Effector CD8-positive, alpha-beta T cell (primary cell): ENCODE results near the gene ADH5.
"Not testable (repeated sequence)": the region's sequence is repeated elsewhere in the genome, so short reads cannot be mapped to it uniquely, and the experiment has no call there.

Experiments
- DNase-seq: peaks from one replicate; lab custom pipeline; 2025; lab: John Stamatoyannopoulos, UW
- total RNA-seq, 4 experiments: gene quantifications; one replicate each; lab custom pipeline; 2026; lab: John Stamatoyannopoulos, UW

Gene ADH5
- 77.8 to 119 (median 90.4) reads per million in 4 experiments for total RNA-seq

DNA sequence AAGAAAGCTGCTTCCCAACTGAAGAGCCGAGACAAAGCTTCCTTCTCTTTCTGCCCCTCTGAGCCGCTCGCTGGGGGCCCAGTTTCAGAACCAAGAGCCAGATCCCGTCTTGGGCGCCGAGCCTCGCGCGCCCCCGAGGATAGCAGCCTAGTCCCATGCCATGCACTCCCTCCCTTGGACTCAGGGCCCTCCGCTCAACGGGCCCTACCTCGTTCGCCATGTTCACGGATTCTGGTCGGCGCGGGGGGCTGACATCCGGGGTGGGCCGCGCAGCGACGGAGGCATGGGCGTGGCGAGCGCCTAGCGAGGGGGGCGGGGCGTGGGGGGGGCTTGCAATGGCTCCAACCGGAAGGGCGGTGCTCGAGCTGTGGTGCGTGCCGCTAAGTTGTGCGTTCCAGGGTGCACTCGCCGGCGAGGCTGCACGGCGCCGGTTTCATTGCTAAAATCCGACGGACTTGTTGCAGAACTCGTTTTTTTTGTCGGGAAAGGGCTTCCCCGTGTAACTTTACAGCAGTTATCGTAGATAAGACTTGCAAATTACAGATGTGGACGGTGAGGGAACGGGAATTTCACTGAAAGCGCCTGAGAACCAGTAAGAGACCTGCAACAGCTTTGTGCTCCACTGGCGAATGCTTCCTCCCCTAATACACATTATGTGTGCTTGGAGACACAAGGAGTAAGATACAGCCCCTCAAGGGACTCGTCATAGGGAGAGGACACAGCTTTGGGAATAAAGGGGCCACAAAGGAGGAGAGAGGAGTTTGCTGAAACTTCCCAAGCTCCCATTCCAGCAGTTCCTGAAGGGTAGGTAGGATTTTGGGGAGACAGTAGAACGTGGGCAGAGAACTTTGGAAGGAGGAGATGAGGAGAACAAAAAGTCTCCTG, at the start of gene ADH5:
Gene ADH5 (minus strand): TSS at position 308 of the 885 bp plus-strand sequence. CDS start 88 bp downstream, at position 220.
- peak; percentile 85 for DNase-seq

DNA sequence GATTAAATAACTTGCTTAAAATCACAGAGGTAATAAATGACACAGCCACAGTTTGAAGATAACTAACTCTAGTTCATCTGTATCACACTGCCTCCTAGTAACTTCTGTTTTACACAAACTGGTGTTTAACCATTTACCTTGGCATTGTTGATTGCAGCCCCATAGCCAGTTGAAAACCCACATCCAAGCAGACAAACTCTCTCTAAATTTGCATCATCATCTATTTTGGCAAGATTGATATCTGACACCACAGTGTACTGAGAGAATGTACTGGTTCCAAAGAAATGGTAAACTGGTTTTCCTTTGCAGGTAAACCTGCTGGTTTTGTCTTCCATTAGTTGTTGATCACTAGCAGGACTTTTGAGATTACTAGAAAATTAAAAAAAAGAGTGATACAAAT, 47.7 kb upstream of the ADH5 start:
- no peak for DNase-seq

DNA sequence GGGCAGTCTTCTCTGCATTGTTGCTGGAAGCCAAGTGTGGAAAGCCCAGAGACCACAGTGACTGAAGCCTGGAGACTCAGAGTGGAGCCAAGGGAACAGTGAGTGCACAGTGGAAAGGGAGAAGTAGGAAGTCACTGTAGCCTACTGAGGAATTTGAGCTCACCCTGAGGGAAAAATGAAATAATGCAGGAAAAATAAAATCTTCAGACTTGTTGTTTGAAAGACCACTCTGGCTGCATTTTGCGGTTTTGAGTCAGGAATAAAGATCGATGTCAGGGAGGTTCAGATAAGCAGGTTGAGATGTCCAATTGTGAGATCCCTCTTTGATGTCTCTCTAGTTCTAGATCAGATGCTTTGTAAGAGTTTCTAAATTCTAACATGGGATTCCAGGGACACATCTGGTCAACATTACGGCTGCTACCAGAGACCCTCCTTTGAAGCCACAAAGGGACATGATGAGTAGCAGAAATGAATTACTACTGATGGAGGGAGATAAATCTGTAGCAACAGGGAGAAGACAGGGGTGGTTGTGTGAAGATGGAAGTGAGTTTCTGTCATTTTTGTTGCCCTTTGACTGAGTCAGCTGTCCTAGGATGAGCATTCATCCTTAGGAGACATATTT, 47.1 kb upstream of the ADH5 start:
- DNase-seq, result no peak

DNA sequence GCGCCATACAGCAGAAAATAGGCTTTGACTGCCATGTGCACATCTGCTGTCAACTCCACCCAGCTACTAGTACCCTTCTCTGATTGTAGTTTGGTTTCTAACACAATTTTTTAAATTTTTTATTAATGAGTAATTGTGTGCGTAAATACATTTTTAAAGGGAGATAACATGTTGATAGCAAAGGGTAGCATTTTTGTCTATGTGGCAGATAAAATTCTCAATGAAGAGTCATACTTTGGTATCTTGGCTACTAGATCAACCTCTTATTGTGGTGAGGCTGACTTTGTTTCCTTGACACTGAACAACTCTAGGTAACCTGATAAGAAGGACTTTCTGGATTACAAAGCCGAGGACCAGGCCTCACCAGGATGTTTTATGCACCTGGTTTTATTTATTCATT, 46.0 kb upstream of the ADH5 start:
- no peak for DNase-seq

DNA sequence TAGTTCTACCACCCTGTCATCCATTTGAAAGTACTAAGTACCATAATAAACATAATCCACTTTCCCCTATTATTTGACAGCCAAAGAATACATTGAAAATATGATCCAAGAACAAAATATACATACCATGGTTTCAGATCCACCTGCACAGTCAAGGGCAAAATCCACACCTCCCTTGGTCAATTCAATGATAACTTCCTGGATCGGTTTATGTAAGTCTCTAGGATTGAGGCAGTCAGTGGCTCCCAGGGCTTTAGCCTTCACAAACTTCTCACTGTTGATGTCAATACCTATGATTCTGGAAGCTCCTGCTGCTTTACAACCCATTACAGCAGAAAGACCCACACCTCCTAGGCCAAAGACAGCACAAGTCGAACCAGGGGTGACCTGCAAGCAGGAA, 42.8 kb upstream of the ADH5 start:
- no peak for DNase-seq

DNA sequence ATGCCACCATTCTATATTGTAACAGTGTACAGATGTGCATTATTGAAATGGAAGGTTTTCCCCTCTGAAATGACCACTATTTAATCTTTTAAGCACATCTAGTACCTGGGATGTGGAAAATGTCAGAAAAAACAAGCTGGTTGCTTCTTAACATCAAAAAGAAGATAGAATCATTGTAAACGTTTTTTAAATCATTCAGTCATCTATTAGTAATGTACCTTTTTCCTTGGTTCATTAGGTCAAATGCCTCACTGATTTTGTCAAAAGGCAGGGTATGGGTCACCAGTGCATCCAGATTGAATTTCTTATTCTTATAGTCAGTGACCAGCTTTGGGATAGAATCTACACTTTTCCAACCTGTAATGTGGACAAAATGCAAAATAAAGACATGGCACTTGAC, 37.8 kb upstream of the ADH5 start:
- no peak for DNase-seq

DNA sequence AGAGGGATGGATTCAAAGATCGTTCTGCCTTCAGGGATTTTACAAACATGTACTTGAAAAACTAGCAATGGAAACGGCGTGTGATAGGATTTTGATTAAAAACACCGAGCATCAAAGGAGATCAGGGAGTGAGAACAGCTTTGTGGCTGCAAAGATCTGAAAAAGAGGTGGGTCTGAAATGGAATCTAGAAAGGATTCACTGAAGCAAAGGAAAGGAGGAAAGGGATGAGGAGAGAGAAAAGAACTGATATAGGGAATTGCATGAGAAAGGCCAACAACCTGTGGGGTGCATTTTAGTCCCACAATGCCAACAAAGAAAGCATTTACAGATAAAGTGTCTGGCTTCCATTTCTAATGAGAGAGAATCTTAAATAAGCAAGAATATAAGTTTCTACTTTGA, 32.4 kb upstream of the ADH5 start:
- no peak for DNase-seq

DNA sequence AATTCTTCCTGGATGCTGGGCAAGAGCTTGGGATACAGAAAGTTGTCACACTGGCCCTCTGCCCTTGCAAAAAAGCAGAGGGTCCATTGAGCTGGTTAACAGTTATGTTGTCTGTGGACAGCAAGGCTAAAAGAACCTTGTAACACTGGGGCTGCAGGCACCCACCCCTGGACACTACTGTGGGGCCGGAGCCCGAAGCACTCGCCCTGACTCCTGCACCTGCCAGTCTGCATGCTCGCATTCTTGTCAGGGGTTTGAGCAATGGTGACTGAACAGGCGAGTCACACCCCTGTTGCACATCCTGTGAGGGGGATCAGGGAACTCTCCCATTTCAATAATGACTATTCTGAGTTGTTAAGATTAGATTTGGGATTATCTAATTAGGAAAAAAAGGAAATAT, 31.9 kb upstream of the ADH5 start:
- DNase-seq, result no peak

DNA sequence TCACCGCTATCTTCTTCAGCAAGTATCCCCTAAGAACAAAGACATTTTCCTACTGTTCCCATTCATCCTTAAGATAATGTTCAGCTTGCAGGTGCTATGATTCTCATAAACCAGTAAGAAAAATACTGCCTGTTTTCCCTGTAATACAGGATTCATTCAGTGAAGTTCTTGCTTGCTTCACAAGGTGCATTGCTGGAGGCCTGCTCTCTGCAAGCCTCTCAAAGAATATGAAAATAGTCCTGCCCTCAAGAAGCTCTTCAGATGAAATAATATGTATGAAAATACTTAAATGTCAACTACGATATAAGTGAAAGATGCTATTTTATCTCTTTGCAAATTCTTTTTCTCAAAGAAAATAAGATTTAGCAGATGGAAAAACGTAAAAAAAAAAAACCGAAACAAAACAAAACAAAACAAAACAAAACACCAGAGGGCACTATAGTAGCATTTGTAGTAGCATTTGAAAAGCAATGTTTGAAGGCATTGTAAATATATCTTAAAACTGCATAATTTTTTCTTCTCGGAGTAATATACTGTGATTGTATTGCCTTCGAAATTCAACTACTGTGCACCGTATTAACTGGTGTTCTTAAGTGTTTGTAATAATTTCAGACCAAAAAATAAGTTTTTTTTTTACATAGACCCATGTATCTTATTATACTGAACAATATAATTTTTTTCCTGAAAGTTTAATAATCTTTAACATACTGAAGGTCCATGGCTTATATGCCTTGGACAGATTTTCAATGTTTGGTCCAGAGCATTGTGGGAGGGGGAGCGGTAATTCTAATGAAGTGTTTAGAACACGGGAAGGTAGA, 29.5 kb upstream of the ADH5 start:
- DNase-seq, result no peak

DNA sequence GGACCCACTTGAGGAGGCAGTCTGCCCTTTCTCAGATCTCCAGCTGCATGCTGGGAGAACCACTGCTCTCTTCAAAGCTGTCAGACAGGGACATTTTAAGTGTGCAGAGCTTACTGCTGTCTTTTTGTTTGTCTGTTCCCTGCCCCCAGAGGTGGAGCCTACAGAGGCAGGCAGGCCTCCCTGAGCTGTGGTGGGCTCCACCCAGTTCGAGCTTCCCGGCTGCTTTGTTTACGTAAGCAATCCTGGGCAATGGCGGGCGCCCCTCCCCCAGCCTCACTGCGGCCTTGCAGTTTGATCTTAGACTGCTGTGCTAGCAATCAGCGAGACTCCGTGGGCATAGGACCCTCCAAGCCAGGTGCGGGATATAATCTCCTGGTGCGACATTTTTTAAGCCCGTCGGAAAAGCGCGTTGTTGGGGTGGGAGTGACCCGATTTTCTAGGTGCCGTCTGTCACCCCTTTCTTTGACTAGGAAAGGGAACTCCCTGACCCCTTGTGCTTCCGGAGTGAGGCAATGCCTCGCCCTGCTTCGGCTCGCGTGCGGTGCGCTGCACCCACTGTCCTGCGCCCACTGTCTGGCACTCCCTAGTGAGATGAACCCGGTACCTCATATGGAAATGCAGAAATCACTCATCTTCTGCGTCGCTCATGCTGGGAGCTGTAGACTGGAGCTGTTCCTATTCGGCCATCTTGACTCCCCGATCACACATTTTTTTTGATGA, 28.7 kb upstream of the ADH5 start:
- not testable (repeated sequence) for DNase-seq

DNA sequence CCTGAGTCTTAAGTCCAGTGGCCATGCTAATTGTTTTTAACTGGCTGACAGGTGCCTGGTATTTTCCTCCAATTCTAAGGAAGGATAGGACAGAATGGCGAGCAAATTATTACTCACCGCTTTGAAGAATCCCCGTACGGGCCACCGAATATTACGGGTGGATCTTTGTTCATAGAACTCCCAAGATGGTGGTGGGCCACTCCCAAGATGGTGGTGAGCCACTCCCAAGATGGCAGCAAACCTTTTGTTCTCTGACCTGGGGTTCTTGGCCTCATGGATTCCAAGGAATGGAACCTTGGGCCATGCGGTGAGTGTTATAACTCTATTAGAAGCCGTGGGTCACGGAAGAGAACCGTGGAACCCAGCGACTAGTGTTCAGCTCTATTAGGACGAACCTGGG, 20.7 kb upstream of the ADH5 start:
- not testable (repeated sequence) for DNase-seq

DNA sequence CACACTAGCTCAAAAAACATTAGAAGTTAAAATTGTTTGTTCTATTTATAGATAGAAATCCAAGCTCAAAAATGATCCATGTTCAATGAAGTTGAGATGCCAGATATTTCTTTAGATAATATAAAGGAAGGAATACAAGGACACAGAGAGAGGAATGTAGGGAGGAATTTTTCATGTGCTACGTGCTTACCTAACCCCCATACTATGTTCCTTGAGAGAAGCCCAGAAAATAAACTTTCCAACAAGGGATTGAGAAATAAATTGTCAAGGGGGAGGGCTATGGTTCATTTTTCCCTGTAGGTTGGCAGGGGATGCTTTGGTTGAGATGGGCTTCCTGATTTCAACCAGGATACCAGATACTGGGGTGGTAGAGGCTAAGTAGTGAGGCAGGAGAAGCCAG, 15.6 kb upstream of the ADH5 start:
- DNase-seq, result no peak

DNA sequence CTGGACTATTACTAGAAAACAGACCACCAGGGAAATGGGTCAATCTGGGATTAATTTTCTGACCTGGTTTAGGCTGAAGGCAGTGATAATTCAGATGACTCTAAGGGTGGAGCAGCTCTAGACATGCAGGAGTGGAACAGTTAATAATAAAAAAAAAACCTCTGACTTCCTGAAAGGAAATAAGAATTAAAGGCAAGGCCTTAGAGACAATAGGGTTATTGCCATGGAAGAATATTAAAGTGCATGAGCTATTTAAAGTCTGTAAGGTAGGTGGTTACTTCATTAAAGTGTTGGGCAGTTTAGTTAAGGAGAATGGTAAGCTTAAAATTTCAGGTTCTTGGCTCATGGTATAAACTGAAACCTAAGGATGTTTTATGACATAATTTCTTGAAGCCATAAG, 14.6 kb upstream of the ADH5 start:
- DNase-seq, result no peak

DNA sequence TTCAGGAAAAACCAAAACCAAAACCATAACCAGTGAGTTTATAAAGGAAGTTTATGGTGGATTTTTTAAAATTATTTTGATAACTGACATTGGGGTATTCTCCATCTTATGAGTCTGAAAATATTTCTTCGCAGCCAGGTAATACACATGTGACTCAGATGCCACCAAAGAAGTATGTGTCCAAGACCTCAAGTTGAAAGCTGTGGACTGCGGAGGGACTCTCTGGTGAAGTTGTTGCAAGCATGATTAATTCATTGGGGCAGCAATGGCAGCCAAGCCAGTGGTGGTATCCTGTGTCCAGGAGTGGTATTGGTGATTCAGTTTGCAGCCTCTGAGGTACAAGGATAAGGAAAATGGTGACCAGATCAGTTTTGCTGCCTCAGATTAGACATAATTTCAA, 14.0 kb upstream of the ADH5 start:
- no peak for DNase-seq

DNA sequence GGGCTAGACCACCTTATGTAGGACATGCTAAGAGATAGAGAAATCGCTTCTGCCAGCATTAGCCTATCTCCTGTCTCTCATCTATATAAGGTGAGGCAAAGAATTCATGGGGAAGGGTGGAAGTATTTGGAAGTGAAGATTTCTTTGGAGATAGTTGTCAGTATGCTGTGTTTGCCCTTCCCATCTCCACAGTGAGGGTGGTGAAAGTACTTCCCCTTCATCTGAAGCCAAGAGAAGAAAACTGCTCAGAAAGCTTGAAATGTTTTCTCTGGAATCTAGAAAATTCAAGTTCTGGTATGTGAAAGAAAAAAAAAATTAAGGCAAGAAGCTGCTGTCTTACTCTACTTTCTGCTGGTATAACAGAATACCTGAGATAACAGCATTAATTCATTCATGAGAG, 12.3 kb upstream of the ADH5 start:
- no peak for DNase-seq

DNA sequence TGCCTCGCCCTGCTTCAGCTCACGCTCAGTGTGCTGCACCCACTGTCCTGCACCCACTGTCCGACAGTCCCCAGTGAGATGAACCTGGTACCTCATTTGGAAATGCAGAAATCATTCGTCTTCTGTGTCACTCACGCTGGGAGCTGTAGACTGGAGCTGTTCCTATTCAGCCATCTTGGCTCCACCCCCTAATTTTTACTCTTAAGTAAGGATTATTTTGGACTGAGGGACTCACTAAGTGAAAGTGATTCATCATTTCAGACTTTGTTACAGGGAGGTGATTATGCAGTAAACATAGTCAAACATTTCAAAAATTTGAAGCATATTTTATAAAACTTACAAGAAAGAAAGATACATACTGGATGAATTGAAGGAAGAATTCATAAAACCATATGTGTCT, 11.2 kb upstream of the ADH5 start:
- DNase-seq, result not testable (repeated sequence)

DNA sequence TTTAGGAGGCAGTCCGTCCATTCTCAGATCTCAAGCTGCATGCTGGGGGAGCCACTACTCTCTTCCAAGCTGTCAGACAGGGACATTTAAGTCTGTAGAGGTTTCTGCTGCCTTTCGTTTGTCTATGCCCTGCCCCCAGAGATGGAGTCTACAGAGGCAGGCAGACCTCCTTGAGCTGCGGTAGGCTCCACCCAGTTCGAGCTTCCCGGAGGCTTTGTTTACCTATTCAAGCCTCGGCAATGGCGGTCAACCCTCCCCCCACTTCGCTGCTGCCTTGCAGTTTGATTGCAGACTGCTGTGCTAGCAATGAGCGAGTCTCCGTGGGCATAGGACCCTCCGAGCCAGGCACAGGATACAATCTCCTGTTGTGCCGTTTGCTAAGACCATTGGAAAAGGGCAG, 10.7 kb upstream of the ADH5 start:
- no peak for DNase-seq

DNA sequence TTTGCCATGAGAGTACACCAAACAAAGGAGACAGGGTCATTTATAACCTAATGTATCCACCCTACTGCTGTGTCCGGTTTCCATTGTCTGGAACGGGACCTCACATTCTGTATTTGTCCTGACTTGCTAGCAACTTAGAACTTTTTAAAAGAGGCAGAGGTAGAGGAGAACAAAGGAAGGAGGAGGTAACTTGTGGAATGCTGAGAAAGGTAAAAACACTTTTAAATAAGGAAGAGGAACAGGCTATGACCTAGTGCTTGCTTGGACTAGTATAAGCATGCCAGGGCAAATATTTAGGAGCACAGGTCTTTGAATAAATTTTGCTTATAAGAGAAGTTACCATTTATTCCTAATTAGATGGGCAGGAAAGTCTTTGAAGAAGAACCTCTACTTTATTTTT, 3.3 kb upstream of the ADH5 start:
- DNase-seq, result not testable (repeated sequence)

DNA sequence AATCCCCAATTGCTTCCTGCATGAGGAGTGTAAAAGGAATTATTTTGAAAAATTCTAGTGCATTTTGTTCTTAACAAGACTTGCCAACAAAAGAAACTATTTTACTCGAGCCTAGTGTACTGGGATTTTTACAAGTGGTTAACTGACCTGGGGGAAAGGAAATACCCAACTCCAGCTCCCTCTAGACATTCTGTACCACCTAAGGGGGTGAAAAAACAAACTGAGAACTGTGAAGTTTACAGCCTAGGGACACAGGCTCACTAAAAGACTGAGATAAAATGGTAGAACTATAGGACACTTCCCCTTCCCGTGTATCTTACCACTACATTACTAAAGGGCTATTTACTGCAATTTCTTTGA, 2.6 kb upstream of the ADH5 start:
- no peak for DNase-seq

DNA sequence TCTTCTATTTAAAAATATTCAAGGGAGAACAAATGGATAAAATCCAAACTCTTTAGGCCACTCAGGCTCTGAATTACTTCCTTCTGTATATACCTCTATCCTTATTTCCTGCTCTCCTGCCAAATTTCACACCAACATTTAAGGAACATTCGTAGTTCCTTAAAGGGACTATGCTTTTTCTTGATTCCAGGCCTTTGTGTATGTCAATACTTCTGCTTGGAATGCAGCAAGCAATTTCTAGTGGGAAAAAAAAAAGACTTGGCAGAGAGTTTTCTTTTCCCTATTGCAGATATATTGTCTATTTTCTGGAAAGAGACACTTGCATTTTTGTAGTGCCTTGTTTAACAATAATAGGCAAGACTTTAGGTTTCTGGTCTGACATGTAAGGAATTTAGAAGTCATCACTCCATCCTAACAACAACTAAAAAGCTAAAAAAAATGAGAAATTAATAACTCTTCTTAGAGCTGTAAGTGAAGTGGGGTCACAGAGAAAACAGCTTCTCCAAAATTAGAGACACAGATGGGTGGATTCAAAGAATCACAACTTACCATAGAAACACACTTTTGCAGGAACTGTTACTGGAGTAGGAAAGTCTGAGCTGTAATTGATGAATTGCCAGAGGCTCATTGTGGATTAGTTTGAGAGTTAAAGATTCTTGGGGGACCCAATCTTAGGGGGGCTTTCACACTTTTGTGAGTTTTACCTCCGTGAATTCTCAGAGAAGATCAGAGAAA, 2.1 kb upstream of the ADH5 start:
- no peak for DNase-seq

DNA sequence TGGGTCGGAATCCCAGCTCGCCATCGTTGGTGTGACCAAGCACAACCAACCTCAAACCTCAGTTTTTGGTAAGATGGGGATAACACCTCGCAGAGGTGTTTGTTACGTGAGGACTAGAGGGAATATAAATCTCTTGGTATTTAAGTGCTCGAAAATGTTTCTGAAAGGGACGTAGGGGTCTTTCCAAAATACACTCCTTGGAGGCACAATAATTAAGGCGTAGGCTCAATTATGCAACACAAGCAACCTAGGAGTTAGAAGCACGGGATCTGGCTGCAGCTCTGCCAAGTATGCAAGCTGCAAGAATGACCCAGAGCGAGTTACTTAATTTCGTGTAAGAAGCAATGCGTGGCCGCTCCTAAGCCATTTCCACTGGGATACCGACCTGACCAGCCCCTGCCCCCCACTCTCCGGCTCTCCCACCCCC, 552 bp downstream of the ADH5 start:
- DNase-seq, result no peak
